OCI-LY3 (cell line): ENCODE data around the gene USP47.

ENCODE experiments used
- CTCF ChIP-seq: fragments of 200-600, 300-600 bp; sonication (generic); IDR thresholded peaks from 2 replicates; pipeline ENCODE4 v1.5.1; 2014; ENCODE audit warnings: antibody characterized with exemption, low read length, low read depth
- EZH2phosphoT487 ChIP-seq: fragments of 200-600 bp; shearing (Covaris generic); IDR thresholded peaks from 2 replicates; pipeline ENCODE4 v1.6.1; 2018; ENCODE audit warnings: antibody characterized with exemption, mixed run types, low read depth

DNA sequence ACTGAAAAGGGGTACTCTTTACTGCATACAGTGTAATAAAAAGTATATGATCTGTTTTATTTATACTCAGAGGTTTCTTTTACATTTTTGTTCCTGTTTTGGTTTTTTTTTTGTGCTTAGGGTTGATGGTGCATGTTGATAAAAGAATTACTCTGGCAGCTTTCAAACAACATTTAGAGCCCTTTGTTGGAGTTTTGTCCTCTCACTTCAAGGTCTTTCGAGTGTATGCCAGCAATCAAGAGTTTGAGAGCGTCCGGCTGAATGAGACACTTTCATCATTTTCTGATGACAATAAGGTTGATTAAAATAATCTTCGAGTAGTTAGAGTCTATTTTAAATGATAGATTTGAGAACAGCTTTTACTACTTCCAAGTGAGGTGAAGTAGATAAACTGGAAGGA lies 106.1 kb downstream of the USP47 start:
- TF ChIP-seq CTCF (no peak), EZH2phosphoT487 (no peak)
